ENCODE results near the gene KIF16B. TPM values are rescaled to one million over a fixed set of nuclear protein-coding genes. Genes with fewer than 3 reads are reported as not detected.

KIF16B gene
- total RNA-seq, 2 experiments from 2014 or later: 7.7 to 7.9 TPM

DNA sequence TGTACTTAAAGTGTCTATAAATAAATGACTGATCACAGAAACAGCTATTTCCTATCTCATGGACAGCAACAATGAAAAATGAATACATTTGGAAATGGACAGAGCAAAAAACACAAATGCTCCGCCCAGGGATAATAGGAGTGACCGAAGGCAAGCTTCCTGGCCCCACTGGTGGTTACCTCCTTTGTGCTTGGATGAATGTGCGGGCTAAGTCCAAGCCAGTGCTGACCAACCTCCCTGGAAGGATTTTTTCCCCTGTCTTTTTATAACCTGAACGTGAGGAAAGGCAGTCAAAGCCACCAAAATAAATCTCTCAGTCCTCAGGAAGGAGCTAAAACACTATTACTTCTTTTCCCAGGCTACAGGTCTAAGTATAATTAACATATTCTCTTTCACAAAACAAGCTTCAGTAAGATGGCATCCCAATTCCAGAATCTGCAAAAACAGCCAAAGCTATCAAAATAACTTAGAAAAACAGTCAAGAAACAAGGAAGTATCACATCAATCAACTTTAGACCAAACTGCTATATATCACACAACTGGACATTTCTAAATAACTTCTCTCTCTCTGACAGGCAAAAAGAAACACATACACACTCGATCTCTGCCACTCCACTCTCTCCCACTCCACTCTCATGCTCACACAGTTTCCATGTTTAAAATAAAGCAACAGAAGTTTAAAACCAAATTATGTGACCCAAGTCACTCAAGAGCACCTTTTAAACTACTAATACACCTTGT lies 10.0 kb downstream of the KIF16B start:
- H3K9me3 Mint-ChIP-seq: peaks cover 3% of the 10 kb centered on the region
- H3K27ac Mint-ChIP-seq: no peak overlapping the region
- H3K4me1 Mint-ChIP-seq (ENCODE audit: low read depth): peaks cover 10% of the 10 kb centered on the region
- DNase-seq: no peak
- H3K27me3 Mint-ChIP-seq: no peaks in the 10 kb centered on the region
- no peaks in the 10 kb centered on the region for H3K36me3 Mint-ChIP-seq
- ChIA-PET CTCF (no interaction called here), POLR2A (no interaction called here)
- no peak overlapping the region for H3K4me3 Mint-ChIP-seq
- intact Hi-C loops (cut with micrococcal nuclease): no loop called here

DNA sequence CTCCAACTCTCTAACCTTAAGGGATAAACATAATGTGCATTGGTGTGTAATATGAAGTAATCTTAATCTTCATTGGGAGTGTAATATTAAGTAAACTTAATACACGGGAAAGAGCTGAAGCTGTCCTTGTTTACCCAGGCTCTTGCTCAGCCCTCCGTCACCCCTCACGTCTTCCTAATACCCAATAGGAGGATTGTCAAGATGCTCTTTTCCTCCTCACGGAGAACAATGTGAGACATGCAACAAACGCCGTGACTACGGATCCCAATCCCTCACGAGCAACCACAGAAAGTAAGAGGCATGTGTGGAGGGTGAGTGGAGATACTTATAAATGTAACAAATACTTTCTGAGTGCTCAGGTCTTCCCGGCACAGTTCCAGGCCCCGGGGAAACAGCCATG lies 11.0 kb downstream of the KIF16B start:
- peaks cover 3% of the 10 kb centered on the region for H3K9me3 Mint-ChIP-seq
- CTCF ChIA-PET: no interaction called here
- no peak for DNase-seq
- H3K4me1 Mint-ChIP-seq (ENCODE audit: low read depth): peaks cover 10% of the 10 kb centered on the region
- no peak overlapping the region for H3K27ac Mint-ChIP-seq
- no peaks in the 10 kb centered on the region for H3K27me3 Mint-ChIP-seq
- POLR2A ChIA-PET: no interaction called here
- no peak overlapping the region for H3K4me3 Mint-ChIP-seq
- H3K36me3 Mint-ChIP-seq: no peaks in the 10 kb centered on the region
- intact Hi-C loops (cut with micrococcal nuclease): no loop called here

DNA sequence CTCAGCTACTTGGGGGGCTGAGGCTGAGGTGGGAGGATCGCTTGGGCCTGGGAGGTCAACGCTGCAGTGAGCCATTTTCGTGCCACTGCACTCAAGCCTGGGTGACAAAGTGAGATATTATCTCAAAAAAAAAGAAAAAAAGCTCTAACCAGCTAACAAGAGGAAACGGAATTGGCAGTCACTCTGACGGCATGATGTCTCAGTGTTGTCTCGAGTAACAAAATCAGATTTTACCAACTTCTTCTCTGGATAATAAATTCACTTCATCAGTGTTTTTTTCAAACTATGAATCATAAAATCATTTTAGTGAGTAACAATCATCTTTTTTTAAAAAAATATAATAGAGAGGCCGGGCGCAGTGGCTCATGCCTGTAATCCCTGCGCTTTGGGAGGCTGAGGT lies 12.6 kb downstream of the KIF16B start:
- intact Hi-C loops (cut with micrococcal nuclease): no loop called here
- Mint-ChIP-seq H3K4me1 (ENCODE audit: low read depth) (peaks cover 13% of the 10 kb centered on the region), H3K27ac (no peak overlapping the region), H3K4me3 (no peak overlapping the region), H3K9me3 (peaks cover 3% of the 10 kb centered on the region), H3K27me3 (no peaks in the 10 kb centered on the region), H3K36me3 (no peaks in the 10 kb centered on the region)
- DNase-seq: no peak
- ChIA-PET POLR2A (no interaction called here), CTCF (interaction anchor here (1.5 kb wide), 1 partner anchor 200 kb away, joined by 3 read pairs; no protein-coding TSS in a partner anchor)

DNA sequence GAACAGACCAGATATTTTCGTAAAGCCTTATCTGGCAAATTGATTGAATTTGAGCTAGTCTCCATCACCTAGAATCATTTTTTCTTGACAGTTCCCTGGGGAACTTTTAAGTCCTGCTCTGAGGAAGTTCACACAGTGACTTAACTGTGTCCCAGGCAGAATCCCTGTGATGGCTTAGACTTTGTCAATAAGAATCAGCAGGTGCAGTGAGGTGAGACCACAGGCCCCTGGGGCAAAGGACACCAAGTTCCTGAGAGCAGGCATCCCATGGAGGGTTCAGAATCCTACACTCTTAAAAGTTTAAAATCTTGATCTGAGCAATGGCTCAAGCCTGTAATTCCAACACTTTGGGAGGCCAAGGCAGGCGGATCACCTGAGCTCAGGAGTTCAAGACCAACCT lies 13.0 kb downstream of the KIF16B start:
- no peak for DNase-seq
- Mint-ChIP-seq H3K36me3 (no peaks in the 10 kb centered on the region), H3K4me1 (ENCODE audit: low read depth) (peaks cover 13% of the 10 kb centered on the region), H3K4me3 (no peak overlapping the region), H3K27ac (no peak overlapping the region), H3K9me3 (peaks cover 3% of the 10 kb centered on the region), H3K27me3 (no peaks in the 10 kb centered on the region)
- ChIA-PET POLR2A (no interaction called here), CTCF (interaction anchor here (1.5 kb wide), 1 partner anchor 201 kb away, joined by 3 read pairs; no protein-coding TSS in a partner anchor)
- intact Hi-C loops (cut with micrococcal nuclease): no loop called here

DNA sequence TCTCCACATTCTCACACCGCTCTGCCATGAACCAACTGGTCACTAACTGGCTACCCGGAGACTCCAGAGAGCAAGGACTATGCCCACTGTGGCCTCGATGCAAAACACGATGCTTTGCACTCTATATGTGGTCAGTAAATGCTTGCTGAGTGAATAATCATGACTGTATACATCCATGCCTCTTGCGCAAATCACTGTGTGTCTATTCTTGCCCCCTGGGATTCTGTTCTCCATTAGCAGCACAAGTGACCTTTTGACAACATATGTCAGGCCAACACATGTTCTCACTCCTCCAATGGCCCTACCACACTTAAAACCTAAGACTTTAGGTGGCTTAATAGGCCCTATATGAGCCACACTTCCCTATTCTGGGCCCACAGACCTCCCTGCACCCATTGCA lies 16.9 kb downstream of the KIF16B start:
- Mint-ChIP-seq H3K4me3 (no peak overlapping the region), H3K4me1 (ENCODE audit: low read depth) (peaks cover 12% of the 10 kb centered on the region), H3K27ac (no peak overlapping the region), H3K9me3 (peaks cover 2% of the 10 kb centered on the region), H3K36me3 (peaks cover 2% of the 10 kb centered on the region), H3K27me3 (no peaks in the 10 kb centered on the region)
- ChIA-PET POLR2A (no interaction called here), CTCF (no interaction called here)
- no peak for DNase-seq
- intact Hi-C loops (cut with micrococcal nuclease): no loop called here

DNA sequence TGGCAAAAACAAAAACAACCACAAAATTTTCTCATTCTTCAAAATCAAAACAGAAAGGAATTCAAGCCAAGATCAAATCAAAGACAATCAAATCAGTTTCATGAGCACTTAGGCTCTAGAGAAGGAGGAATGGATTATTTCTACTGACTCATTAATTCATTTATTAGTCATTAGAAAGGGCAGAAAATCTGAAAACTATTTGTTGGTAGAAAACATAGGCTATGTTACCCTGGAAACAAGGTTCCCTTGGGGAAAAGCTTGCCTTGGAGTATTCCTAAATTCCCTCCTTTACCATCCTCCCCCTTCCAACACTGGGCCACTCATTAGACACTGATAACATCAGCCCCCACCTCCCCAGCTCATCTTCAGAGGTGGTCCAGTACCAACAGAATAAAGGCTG lies 17.5 kb downstream of the KIF16B start:
- Mint-ChIP-seq H3K4me1 (ENCODE audit: low read depth) (peaks cover 12% of the 10 kb centered on the region), H3K27me3 (no peaks in the 10 kb centered on the region), H3K36me3 (peaks cover 3% of the 10 kb centered on the region), H3K27ac (no peak overlapping the region), H3K4me3 (no peak overlapping the region), H3K9me3 (peaks cover 2% of the 10 kb centered on the region)
- no peak for DNase-seq
- CTCF ChIA-PET: no interaction called here
- POLR2A ChIA-PET: no interaction called here
- intact Hi-C loops (cut with micrococcal nuclease): no loop called here

DNA sequence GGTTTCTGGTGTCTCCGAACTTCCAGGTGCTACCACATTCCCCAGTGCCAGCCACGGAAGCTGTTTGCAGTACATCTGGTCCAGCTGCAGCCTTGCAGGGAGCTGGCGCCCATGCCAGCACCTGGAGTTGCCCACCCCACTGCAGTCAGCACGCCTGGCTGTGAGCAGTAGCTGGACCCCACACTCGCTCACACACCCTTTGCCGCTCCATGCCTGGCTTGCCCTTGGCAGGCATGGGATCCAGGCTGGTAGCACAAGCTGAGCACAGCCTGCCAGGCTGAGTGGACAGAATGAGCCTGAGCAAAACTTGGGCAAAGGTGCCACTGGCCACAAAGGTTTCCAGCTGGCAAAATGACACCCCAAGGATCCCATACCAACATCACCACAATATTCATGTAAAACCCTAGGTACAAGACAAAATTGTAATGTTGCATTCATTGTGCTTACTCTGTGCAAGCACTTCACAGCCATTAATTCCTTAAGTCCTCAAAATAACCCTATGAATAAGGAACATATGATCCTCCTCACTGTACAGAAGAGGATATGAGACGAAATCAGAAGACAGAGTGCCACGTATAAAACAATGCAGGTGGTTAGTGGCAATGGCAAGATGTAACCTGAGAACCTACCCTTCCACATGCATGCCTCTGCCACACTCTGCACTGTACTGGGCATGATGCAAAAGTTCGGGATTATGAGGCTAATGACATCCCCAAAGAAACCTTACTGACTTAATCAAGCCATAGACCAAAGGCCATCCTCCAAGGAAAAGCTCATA lies 18.3 kb downstream of the KIF16B start:
- Mint-ChIP-seq H3K36me3 (peaks cover 3% of the 10 kb centered on the region), H3K27me3 (no peaks in the 10 kb centered on the region), H3K4me1 (ENCODE audit: low read depth) (peaks cover 12% of the 10 kb centered on the region), H3K4me3 (no peak overlapping the region), H3K27ac (no peak overlapping the region), H3K9me3 (peaks cover 2% of the 10 kb centered on the region)
- POLR2A ChIA-PET: no interaction called here
- intact Hi-C loops (cut with micrococcal nuclease): no loop called here
- CTCF ChIA-PET: no interaction called here
- no peak for DNase-seq

DNA sequence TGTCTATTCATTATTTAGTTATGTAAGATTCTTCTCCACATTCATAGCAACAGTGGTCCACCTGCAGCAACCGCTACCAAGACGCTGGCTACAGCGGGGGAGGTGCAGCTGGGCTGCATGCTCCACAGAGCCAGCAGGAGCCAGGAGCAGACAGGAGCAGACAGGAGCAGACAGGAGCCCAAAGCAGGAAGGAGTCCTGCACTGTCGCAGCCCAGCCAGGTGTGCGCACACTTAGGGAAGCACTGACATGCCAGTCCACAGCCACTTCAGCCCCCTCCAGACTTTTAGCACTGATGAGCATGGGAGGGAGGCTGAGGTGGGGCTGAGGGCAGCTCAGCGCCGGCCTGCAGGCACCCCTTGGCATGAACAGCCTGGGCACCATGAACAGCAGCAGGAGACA lies 19.6 kb downstream of the KIF16B start:
- no peak for DNase-seq
- Mint-ChIP-seq H3K27me3 (no peaks in the 10 kb centered on the region), H3K4me1 (ENCODE audit: low read depth) (peaks cover 10% of the 10 kb centered on the region), H3K4me3 (no peak overlapping the region), H3K36me3 (peaks cover 3% of the 10 kb centered on the region), H3K9me3 (peaks cover 2% of the 10 kb centered on the region), H3K27ac (no peak overlapping the region)
- intact Hi-C loops (cut with micrococcal nuclease): no loop called here
- CTCF ChIA-PET: no interaction called here
- POLR2A ChIA-PET: no interaction called here

DNA sequence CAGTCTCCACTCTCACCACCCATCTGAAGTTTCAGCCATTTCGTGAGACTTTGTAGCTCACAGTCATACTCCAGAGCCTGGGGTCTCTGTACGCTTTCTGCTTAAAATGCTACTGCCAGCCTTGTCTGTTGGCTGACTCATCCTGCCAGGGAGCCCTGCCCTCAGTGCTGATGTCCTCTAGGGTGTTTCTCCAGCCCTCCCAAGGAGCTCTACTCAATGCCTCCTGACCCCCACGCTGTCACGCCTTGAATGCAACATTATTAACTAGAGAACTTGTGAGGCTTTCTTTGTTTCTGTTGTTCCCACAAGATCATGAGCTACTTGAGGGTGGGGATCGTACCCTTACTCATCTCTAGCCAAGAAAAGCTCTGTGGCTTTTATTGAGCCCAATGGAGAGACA lies 20.1 kb downstream of the KIF16B start:
- no peaks in the 10 kb centered on the region for H3K27me3 Mint-ChIP-seq
- peaks cover 2% of the 10 kb centered on the region for H3K9me3 Mint-ChIP-seq
- intact Hi-C loops (cut with micrococcal nuclease): no loop called here
- no peak for DNase-seq
- H3K4me3 Mint-ChIP-seq: no peak overlapping the region
- ChIA-PET POLR2A (no interaction called here), CTCF (interaction anchor here (0.8 kb wide), 1 partner anchor 77 kb away, joined by 3 read pairs; no protein-coding TSS in a partner anchor)
- H3K4me1 Mint-ChIP-seq (ENCODE audit: low read depth): peaks cover 10% of the 10 kb centered on the region
- no peak overlapping the region for H3K27ac Mint-ChIP-seq
- peaks cover 3% of the 10 kb centered on the region for H3K36me3 Mint-ChIP-seq

DNA sequence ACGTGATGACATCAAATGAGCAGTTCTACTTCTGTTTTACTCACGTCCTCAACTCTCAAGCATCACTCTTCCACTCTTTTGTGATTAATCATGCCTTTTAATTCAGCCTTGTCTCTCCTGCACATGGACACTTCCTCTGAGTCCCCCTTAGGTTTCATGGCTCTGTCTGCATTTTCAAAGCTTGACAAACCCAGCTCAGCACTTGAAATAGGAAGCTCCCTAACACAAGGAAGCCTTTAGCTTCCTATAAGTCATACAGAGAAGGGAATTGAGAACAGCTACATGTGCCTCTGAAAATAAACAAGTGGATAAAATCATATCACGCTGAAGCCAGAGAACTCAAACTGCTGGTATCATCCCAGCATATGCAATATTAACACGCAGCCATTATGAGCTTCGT lies 21.2 kb downstream of the KIF16B start:
- POLR2A ChIA-PET: no interaction called here
- no peak overlapping the region for H3K4me3 Mint-ChIP-seq
- no peak overlapping the region for H3K27ac Mint-ChIP-seq
- no peaks in the 10 kb centered on the region for H3K27me3 Mint-ChIP-seq
- H3K9me3 Mint-ChIP-seq: peaks cover 2% of the 10 kb centered on the region
- peaks cover 14% of the 10 kb centered on the region for H3K4me1 Mint-ChIP-seq (ENCODE audit: low read depth)
- peaks cover 3% of the 10 kb centered on the region for H3K36me3 Mint-ChIP-seq
- CTCF ChIA-PET: interaction anchor here (1.0 kb wide), 1 partner anchor 252 kb away, joined by 3 read pairs; no protein-coding TSS in a partner anchor
- DNase-seq: no peak
- intact Hi-C loops (cut with micrococcal nuclease): no loop called here

DNA sequence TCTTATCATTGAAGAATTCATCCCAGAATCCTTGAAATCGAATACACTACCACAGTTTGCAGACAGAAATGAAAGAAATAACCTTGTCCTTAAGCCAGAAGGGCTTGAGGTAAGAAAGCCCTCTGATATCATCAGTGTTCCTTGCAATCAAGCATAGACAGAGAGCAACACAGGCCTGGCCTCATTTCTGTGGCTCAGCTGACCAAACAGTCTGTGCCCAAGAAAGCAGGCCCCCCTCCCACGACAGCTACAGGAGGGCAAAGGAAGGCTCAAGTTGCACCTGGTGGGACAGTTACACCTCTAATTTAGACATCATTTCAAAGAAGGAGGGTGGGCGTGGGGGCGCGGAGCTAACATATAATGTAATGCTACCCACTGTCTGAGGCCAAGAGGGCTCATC lies 21.6 kb downstream of the KIF16B start:
- ChIA-PET CTCF (no interaction called here), POLR2A (no interaction called here)
- intact Hi-C loops (cut with micrococcal nuclease): no loop called here
- DNase-seq: no peak
- Mint-ChIP-seq H3K4me1 (ENCODE audit: low read depth) (peaks cover 14% of the 10 kb centered on the region), H3K36me3 (peaks cover 3% of the 10 kb centered on the region), H3K27ac (no peak overlapping the region), H3K4me3 (no peak overlapping the region), H3K27me3 (no peaks in the 10 kb centered on the region), H3K9me3 (peaks cover 2% of the 10 kb centered on the region)

DNA sequence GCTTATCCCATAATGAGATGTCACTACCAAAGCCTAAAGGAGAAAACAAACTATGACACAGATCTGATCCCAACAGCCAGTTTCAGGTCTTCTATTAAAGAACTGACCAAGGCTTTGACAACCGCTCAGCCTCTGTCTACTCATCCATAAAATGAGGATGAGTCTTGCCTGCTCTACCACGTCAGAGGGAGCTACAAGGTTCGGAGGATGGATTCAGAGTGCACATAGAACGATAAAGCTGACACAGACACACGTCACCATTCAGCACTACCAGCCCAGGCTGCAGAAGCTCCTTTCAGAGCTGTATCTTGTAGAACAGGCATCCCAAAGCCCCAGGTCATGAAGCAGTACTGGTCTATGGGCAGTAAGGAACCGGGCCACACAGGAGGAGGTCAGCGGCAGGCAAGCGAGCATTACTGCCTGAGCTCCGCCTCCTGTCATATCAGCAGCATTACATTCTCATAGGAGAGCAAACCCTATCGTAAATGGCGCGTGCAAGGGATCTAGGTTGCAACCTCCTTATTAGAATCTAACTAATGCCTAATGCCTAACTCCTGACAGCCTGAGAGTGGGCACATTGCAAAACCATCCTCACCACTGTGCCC lies 25.1 kb downstream of the KIF16B start:
- intact Hi-C loops (cut with micrococcal nuclease): no loop called here
- H3K36me3 Mint-ChIP-seq: peaks cover 3% of the 10 kb centered on the region
- H3K4me1 Mint-ChIP-seq (ENCODE audit: low read depth): peaks cover 16% of the 10 kb centered on the region
- POLR2A ChIA-PET: no interaction called here
- H3K27me3 Mint-ChIP-seq: no peaks in the 10 kb centered on the region
- H3K27ac Mint-ChIP-seq: no peak overlapping the region
- CTCF ChIA-PET: no interaction called here
- no peak for DNase-seq
- H3K9me3 Mint-ChIP-seq: peaks cover 2% of the 10 kb centered on the region
- H3K4me3 Mint-ChIP-seq: no peak overlapping the region

All from activated CD4-positive, alpha-beta memory T cell treated with anti-CD3 and anti-CD28 coated beads for 36 hours (primary cell).